GM12878 (cell line): ENCODE data around the gene NUP210L. TPM values are rescaled to one million over a fixed set of nuclear protein-coding genes. Genes with fewer than 3 reads are reported as not detected.

ENCODE experiments used
- ATF7 ChIP-seq: fragments of 450-650 bp; IDR thresholded peaks from 2 replicates; pipeline ENCODE4 v1.6.1; 2016; ENCODE audit warnings: low read depth, mild to moderate bottlenecking
- CHD2 ChIP-seq: IDR thresholded peaks from 2 replicates; pipeline ENCODE4 v1.6.1; 2011; ENCODE audit warnings: low read depth, low read length, improper control_type of control experiment, borderline replicate concordance
- CREM ChIP-seq: IDR thresholded peaks from 2 replicates; pipeline ENCODE4 v1.6.1; 2014; ENCODE audit warnings: antibody characterized with exemption, low read depth
- EGR1 ChIP-seq, 2 experiments: IDR thresholded peaks; 1 replicate in 1 of 2; 2 replicates in 1 of 2; pipeline ENCODE4 v1.6.1; 2011 to 2012; ENCODE audit warnings: low read depth in 2 of 2, low read length in 2 of 2, borderline replicate concordance in 1 of 2, mild to moderate bottlenecking in 1 of 2, moderate library complexity in 1 of 2
- EP300 ChIP-seq, 2 experiments: fragments of 150-350 bp in 1 of 2; IDR thresholded peaks; 2 replicates each; pipeline ENCODE4 v1.6.1; 2011 to 2012; ENCODE audit warnings: low read depth in 2 of 2, low read length in 2 of 2, borderline replicate concordance in 1 of 2, improper control_type of control experiment in 1 of 2, inconsistent platforms in 1 of 2; ENCODE audit not compliant: control insufficient read depth in 1 of 2
- FOXM1 ChIP-seq: IDR thresholded peaks from 2 replicates; pipeline ENCODE4 v1.6.1; 2012; ENCODE audit warnings: low read depth, mild to moderate bottlenecking, inconsistent platforms, low read length, moderate library complexity
- IKZF2 ChIP-seq, 2 experiments: fragments of 450-650 bp; IDR thresholded peaks; 2 replicates each; pipeline ENCODE4 v1.6.1; 2017; ENCODE audit warnings: mild to moderate bottlenecking in 2 of 2, moderate library complexity in 2 of 2
- IRF4 ChIP-seq: IDR thresholded peaks from 2 replicates; pipeline ENCODE4 v1.6.1; 2011; ENCODE audit warnings: low read depth, low read length
- KAT2A ChIP-seq: conservative IDR thresholded peaks from 2 replicates; pipeline ENCODE4 v1.6.1; 2011; ENCODE audit warnings: low read depth, low read length; ENCODE audit not compliant: control insufficient read depth
- MEF2A ChIP-seq: IDR thresholded peaks from 2 replicates; pipeline ENCODE4 v1.6.1; 2011; ENCODE audit warnings: low read depth, mild to moderate bottlenecking, low read length, moderate library complexity; ENCODE audit not compliant: insufficient read depth
- PAX5 ChIP-seq: IDR thresholded peaks from 2 replicates; pipeline ENCODE4 v1.6.1; 2011; ENCODE audit warnings: low read depth, low read length, borderline replicate concordance
- POLR2AphosphoS5 ChIP-seq: IDR thresholded peaks from 2 replicates; pipeline ENCODE4 v1.6.1; 2011; ENCODE audit warnings: mild to moderate bottlenecking, low read length, inconsistent platforms
- SIN3A ChIP-seq: IDR thresholded peaks from 2 replicates; pipeline ENCODE4 v1.6.1; 2012; ENCODE audit warnings: low read depth, low read length, improper control_type of control experiment
- SIX5 ChIP-seq: IDR thresholded peaks from 2 replicates; pipeline ENCODE4 v1.6.1; 2011; ENCODE audit warnings: mild to moderate bottlenecking, low read depth, low read length, moderate library complexity; ENCODE audit not compliant: severe bottlenecking
- SMARCA5 ChIP-seq: fragments of 450-650 bp; IDR thresholded peaks from 2 replicates; pipeline ENCODE4 v1.6.1; 2017; ENCODE audit warnings: mild to moderate bottlenecking
- SREBF1 ChIP-seq: IDR thresholded peaks from 2 replicates; pipeline ENCODE4 v1.6.1; 2012; ENCODE audit warnings: mild to moderate bottlenecking, low read length
- STAT1 ChIP-seq: fragments of 450-650 bp; conservative IDR thresholded peaks from 2 replicates; pipeline ENCODE4 v1.6.1; 2014; ENCODE audit warnings: antibody characterized with exemption, mild to moderate bottlenecking
- TAF1 ChIP-seq: IDR thresholded peaks from 2 replicates; pipeline ENCODE4 v1.6.1; 2011; ENCODE audit warnings: mild to moderate bottlenecking, low read depth, low read length, borderline replicate concordance
- polyA plus RNA-seq, 11 experiments: library from polyadenylated mRNA; depleted of rRNA in 4 of 11; unstranded in 6 of 11; stranded (reverse) in 5 of 11; fragments of >200 nt; fragmentation: Nextera tagmentation in 4 of 11; fragmentation: Illumina TruSeq in 1 of 11; extraction: Ambion mirVana in 4 of 11; extraction: Trizol in 1 of 11; gene quantifications; 1 replicate in 1 of 11; 2 replicates in 10 of 11; pipeline versions ENCODE4 v1.2.1 to v1.2.3, GENCODE V29; 2011 to 2016; ENCODE audit warnings: inconsistent platforms in 2 of 11, missing spikeins in 2 of 11, low read depth in 1 of 11
- total RNA-seq, 4 experiments: library from RNA; depleted of rRNA in 3 of 4; stranded (reverse); fragments of >200 nt in 3 of 4; fragmentation: Illumina TruSeq in 1 of 4; extraction: Trizol in 1 of 4; gene quantifications; 2 replicates each; pipeline versions ENCODE4 v1.2.1 to v1.2.3, GENCODE V29; 2013 to 2021
- TF ChIP-seq, protein P1 (sequence below): IDR thresholded peaks from 2 replicates; pipeline ENCODE4 v1.6.1; 2012; ENCODE audit warnings: low read depth, low read length, improper control_type of control experiment
- TF ChIP-seq, protein P2 (sequence below): IDR thresholded peaks from 2 replicates; pipeline ENCODE4 v1.6.1; 2012; ENCODE audit warnings: low read depth, low read length, improper control_type of control experiment
- TF ChIP-seq, protein P3 (sequence below): fragments of 450-650 bp; IDR thresholded peaks from 2 replicates; pipeline ENCODE4 v1.6.1; 2018; ENCODE audit warnings: mild to moderate bottlenecking, low read depth, moderate library complexity; ENCODE audit not compliant: partially characterized antibody

Gene NUP210L
- total and polyA plus RNA-seq, 10 of the 15 experiments (the other 5 are each of a cell fraction or from before 2014, with no cell fraction given): 0.04 to 0.08 (median 0.07) TPM; not detected in 7

DNA sequence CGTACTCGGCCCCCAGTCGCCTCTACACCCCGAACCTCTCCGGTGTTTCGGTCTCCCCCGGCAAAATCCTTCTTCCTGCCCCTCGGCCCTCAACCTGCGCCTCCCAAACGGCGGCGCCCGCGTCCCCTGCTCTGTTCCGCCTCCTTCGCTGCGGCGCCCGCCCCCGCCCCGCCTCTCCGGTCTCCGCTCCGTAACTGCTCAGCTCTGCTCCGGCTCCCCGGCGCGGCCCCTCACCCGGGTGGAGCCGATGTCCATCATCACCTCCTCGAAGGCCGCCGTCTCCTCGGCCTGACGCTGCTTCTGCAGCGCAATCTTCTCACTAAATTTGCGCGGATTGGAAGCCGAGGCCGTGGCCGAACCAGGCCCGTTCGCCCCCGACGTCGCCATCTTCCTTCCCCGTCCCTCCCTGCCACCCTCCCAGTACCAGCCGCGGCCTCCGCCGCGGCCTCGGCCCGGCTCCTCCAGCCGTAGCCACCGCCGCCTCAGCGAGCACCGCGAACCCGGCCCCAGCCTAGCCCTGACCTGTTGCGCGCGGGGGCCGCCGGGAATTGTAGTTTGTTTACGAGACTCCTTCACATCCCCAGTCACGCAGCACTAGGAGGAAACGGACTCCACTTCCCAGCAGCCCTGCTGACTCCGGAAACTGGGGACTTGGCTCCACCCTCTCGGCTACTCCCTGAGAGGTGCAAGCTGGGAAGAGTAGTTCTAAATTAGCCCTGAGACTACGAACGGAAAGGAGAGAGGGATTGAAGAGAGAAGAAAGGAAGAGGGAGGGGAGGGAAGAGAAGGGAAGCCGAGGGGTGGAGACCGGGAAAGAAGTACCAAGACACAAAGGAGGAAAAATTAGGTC is 196.5 kb downstream of the NUP210L start, which contains the start of gene CRTC2 (continued):
- TF ChIP-seq FOXM1 (no peak), IRF4 (0 out of 2 replicates have a peak, but pooled peaks have one; percentile 10), SIN3A (0 out of 2 replicates have a peak, but pooled peaks have one; percentile 37), CHD2 (peak; percentile 90), TAF1 (no peak; the same call in 1 of the 2 replicates), CREM (peak; percentile 96), STAT1 (0 out of 2 replicates have a peak, but pooled peaks have one; percentile 44), SREBF1 (peak; percentile 90), PAX5 (peak; percentile 44; the same call in 1 of the 2 replicates), SIX5 (peak; percentile 100), ATF7 (0 out of 2 replicates have a peak, but pooled peaks have one; percentile 12), SMARCA5 (peak; percentile 58; the same call in 1 of the 2 replicates), MEF2A (0 out of 2 replicates have a peak, but pooled peaks have one; percentile 52), IKZF2 (IDR thresholded peaks at IDR 0.05) (peak in 1 of 2 experiments; percentile 12; a peak in 1 of 4 replicates), EGR1 (IDR thresholded peaks at IDR 0.05; ENCODE audit: borderline replicate concordance in 1 of 2, low read depth in 2 of 2, low read length in 2 of 2) (peak in 1 of 2 experiments; percentile 76; a peak in 1 of 3 replicates), POLR2AphosphoS5 (peak; percentile 82), KAT2A (no peak), EP300 (IDR thresholded peaks at IDR 0.05; ENCODE audit: borderline replicate concordance in 1 of 2, control insufficient read depth in 1 of 2, low read depth in 2 of 2, low read length in 2 of 2) (0 out of 4 replicates have a peak, but pooled peaks of 1 of the 2 experiments have one; percentile 29)
- TF ChIP-seq, protein P1, sequence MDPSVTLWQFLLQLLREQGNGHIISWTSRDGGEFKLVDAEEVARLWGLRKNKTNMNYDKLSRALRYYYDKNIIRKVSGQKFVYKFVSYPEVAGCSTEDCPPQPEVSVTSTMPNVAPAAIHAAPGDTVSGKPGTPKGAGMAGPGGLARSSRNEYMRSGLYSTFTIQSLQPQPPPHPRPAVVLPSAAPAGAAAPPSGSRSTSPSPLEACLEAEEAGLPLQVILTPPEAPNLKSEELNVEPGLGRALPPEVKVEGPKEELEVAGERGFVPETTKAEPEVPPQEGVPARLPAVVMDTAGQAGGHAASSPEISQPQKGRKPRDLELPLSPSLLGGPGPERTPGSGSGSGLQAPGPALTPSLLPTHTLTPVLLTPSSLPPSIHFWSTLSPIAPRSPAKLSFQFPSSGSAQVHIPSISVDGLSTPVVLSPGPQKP: peak; percentile 93
- TF ChIP-seq, protein P2, sequence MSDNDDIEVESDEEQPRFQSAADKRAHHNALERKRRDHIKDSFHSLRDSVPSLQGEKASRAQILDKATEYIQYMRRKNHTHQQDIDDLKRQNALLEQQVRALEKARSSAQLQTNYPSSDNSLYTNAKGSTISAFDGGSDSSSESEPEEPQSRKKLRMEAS: peak; percentile 46
- TF ChIP-seq, protein P3, sequence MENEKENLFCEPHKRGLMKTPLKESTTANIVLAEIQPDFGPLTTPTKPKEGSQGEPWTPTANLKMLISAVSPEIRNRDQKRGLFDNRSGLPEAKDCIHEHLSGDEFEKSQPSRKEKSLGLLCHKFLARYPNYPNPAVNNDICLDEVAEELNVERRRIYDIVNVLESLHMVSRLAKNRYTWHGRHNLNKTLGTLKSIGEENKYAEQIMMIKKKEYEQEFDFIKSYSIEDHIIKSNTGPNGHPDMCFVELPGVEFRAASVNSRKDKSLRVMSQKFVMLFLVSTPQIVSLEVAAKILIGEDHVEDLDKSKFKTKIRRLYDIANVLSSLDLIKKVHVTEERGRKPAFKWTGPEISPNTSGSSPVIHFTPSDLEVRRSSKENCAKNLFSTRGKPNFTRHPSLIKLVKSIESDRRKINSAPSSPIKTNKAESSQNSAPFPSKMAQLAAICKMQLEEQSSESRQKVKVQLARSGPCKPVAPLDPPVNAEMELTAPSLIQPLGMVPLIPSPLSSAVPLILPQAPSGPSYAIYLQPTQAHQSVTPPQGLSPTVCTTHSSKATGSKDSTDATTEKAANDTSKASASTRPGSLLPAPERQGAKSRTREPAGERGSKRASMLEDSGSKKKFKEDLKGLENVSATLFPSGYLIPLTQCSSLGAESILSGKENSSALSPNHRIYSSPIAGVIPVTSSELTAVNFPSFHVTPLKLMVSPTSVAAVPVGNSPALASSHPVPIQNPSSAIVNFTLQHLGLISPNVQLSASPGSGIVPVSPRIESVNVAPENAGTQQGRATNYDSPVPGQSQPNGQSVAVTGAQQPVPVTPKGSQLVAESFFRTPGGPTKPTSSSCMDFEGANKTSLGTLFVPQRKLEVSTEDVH: peak; percentile 73
